ENCODE results near the gene NRIP1.
A peak's percentile ranks its signal among the peaks of the same experiment; 100 is the strongest.

The NRIP1 gene

DNA sequence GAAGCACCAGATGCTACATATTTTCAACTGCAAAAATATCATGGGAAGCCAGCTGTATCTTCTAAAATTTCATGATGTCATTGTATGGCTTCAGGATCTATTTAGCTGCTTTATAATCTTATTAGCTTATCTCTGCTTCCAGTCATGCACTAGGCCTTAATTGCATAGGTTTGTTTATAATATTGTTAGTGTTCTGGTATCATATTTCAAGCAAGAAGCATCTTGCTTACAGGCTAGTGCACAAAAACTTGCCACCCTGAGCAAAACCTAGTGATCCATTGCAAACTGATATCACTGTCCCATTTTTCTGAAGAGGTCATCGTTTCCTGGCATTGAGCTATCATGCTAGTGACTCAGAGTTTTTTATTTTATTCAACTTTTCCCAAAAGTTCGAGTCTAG lies 15.7 kb upstream of the NRIP1 start:
- Mint-ChIP-seq H3K4me3 (no peak overlapping the region), H3K9me3 (peaks cover 0 to 5% of the 10 kb centered on the region in 2 donors), H3K4me1 (no peaks in the 10 kb centered on the region), H3K27me3 (no peaks in the 10 kb centered on the region), H3K27ac (no peak overlapping the region)
- DNase-seq: no peak
- no peak for ATAC-seq

DNA sequence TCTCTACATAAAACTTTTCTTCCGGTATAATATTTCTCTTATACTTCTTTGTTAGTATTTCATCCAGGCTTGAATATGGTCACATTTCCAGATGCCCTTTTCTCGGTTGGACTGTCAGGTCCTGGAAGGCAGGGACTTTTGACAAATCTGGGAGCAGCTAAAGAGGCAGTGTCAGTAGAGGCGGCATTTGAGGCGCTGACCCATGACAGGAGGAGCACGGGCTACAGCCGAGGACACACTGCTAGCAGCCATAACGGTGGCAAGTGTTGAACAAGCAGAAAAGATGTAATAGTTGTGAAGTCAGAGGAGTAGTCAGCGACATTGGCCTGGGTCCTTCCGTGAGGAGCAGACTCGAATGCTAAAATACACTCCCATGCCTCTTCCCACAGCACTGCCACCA lies 14.5 kb upstream of the NRIP1 start:
- no peaks in the 10 kb centered on the region for H3K27me3 Mint-ChIP-seq
- H3K4me3 Mint-ChIP-seq: no peak overlapping the region
- H3K27ac Mint-ChIP-seq: no peak overlapping the region
- ATAC-seq (no peak), DNase-seq (no peak)
- H3K9me3 Mint-ChIP-seq: peaks cover 0 to 5% of the 10 kb centered on the region in 2 donors
- H3K4me1 Mint-ChIP-seq: no peaks in the 10 kb centered on the region

DNA sequence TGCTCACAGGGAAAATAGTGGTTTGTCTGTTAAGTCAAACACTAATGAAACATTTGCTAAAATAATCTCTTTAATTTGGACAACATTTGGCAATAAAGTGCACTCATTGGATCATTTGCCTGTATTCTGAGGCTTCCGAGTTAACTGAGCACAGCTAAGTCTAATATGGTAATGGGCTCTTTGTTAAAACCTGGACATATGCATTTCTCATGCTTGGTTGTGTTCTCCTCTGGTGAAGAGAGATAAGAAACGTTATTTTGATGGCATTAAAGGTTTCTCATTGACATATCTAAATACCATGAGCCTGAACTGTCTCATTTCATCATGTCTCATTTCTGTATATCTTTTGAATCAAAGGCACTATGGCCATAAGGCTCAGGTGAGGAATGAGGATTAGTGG lies 13.4 kb upstream of the NRIP1 start:
- ATAC-seq: no peak
- DNase-seq: no peak
- no peak overlapping the region for H3K4me3 Mint-ChIP-seq
- no peaks in the 10 kb centered on the region for H3K27me3 Mint-ChIP-seq
- H3K4me1 Mint-ChIP-seq: no peaks in the 10 kb centered on the region
- H3K9me3 Mint-ChIP-seq: peaks cover 0 to 5% of the 10 kb centered on the region in 2 donors
- H3K27ac Mint-ChIP-seq: no peak overlapping the region

DNA sequence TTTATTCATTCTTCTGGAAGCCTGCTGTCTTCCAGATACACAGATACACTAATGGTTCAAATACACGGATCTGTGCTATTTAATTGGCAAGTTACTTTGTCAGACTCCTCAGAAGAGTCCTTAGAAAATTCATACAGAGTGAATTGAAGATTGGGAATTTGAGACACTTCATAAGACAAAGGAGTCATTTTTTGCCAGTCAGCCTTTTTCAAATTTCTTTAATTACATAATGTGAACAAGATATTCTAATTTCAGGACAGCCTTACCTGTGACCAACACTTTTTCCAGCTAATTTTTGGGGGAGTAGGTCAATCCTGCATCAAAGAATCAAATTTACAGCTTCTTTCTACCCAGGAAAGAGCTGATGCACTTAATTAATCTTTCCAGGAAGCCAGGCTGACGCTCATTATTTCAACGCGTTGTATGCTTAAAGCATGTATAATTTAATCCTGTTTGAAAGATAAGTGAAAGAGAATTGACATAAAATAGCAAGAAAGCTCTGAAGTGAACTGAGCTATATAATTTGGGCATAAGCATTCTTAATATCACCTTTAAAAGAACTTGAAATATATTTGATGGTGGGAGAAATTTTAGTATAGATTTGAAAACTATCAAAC lies 12.8 kb upstream of the NRIP1 start:
- DNase-seq: no peak
- Mint-ChIP-seq H3K9me3 (peaks cover 0 to 5% of the 10 kb centered on the region in 2 donors), H3K27ac (no peak overlapping the region), H3K27me3 (no peaks in the 10 kb centered on the region), H3K4me1 (no peaks in the 10 kb centered on the region), H3K4me3 (no peak overlapping the region)
- ATAC-seq: no peak

DNA sequence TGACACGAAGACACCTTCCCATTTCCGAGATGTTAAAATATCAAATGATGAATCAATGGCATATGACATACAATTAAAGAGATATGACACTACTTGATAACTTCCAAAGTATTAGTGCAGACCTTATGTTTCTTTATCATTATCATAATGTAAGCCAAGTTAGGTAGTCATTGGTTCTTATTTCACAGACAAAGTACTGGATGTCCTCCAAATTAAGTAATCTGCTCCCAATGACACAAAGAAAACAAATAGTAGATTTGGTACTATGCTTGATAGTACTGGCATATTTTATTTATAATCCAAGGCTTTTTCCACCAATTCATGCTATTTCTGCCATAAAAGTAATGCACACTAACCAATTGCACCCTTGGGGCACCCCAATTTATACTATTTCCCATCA lies 11.9 kb upstream of the NRIP1 start:
- Mint-ChIP-seq H3K4me3 (no peak overlapping the region), H3K27ac (no peak overlapping the region), H3K9me3 (peaks cover 0 to 5% of the 10 kb centered on the region in 2 donors), H3K27me3 (no peaks in the 10 kb centered on the region), H3K4me1 (no peaks in the 10 kb centered on the region)
- DNase-seq (no peak), ATAC-seq (no peak)

DNA sequence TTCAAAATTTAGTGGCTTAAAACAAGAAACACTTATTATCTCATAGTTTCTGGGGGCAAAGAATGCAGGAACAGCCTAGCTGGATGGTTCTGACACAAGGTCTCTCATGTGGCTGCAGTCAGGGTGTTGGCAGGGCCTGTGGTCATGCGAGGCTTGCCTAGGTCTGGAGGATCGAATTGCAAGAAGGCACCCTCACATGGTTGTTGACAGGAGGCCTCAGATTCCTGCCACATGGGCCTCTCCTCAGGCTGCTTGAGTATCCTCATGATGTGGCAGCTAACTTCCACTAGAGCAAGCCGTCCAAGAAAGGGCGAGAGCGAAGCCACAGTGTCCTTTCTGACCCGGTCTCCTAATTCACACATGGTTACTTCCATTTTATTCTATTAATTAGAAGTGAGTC lies 6.2 kb upstream of the NRIP1 start:
- H3K4me1 Mint-ChIP-seq: peaks cover 3% of the 10 kb centered on the region
- H3K27me3 Mint-ChIP-seq: no peaks in the 10 kb centered on the region
- no peak overlapping the region for H3K4me3 Mint-ChIP-seq
- no peak overlapping the region for H3K27ac Mint-ChIP-seq
- no peak for ATAC-seq
- no peak for DNase-seq
- no peaks in the 10 kb centered on the region for H3K9me3 Mint-ChIP-seq

DNA sequence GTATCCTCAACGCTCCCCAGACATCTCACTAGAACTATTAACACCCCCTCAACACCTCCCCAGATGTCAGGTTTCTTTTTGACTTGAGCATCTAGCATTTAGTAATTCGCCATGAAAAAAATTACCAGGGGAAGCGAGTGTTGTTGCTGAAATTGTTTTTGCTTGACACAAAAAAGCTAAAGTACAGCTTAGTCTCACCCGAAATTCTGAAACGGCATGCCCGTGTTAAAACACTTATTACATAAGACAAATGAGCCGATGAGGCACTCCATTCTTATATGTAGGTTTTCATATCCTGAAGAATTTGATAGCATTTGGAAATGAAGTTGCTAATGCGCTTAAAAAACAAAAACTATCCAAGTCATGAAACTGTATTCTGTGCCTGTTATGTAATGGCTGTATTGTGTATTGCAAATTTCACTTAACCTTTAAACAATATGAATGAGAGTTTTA lies 1.3 kb upstream of the NRIP1 start:
- peak overlapping the region; percentile 92 to 95 for H3K4me3 Mint-ChIP-seq
- peaks cover 23% of the 10 kb centered on the region for H3K4me1 Mint-ChIP-seq
- H3K27me3 Mint-ChIP-seq: no peaks in the 10 kb centered on the region
- peak overlapping the region; percentile 98 to 99 for H3K27ac Mint-ChIP-seq
- DNase-seq (no peak), ATAC-seq (no peak)
- no peaks in the 10 kb centered on the region for H3K9me3 Mint-ChIP-seq

DNA sequence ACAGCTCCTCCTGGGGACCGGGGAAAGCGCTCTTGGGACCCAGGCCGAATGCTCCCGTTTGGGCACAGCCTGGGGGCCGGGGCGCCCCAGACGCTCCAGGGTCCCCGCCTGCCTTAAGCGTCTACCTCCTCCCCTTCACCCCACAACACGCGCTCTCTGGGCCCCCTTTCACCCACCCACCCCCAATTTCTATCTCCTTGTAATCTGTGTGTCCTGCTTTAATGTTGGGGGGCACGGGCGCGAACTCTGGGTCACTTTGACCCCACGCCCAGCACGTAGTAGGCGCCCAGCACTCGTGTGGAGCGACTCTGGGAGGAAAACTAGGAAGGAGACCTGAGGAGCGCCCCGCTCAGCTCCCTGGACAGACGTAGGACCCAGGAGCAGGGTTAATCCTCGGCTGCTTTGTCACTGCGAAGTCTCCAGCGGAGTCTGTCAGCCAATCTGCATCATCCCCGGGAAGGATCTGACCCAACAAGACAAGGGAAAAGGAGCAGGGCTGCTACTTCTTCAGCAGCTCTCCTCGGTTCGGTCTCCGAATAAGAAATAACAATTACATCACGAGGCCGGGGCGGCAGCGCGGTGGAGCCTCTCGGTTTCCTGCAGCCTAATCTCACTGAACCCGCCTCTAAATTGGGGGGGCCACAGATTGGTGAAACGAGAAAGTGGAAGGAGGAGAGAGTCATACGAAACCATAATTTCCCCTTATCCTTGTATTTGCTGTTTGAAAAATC lies 757 bp upstream of the NRIP1 start:
- peak; percentile 67 to 78 for DNase-seq
- peaks cover 29% of the 10 kb centered on the region for H3K4me1 Mint-ChIP-seq
- no peaks in the 10 kb centered on the region for H3K9me3 Mint-ChIP-seq
- peak overlapping the region; percentile 92 to 95 for H3K4me3 Mint-ChIP-seq
- peak; percentile 44 for ATAC-seq
- peak overlapping the region; percentile 98 to 99 for H3K27ac Mint-ChIP-seq
- H3K27me3 Mint-ChIP-seq: no peaks in the 10 kb centered on the region

DNA sequence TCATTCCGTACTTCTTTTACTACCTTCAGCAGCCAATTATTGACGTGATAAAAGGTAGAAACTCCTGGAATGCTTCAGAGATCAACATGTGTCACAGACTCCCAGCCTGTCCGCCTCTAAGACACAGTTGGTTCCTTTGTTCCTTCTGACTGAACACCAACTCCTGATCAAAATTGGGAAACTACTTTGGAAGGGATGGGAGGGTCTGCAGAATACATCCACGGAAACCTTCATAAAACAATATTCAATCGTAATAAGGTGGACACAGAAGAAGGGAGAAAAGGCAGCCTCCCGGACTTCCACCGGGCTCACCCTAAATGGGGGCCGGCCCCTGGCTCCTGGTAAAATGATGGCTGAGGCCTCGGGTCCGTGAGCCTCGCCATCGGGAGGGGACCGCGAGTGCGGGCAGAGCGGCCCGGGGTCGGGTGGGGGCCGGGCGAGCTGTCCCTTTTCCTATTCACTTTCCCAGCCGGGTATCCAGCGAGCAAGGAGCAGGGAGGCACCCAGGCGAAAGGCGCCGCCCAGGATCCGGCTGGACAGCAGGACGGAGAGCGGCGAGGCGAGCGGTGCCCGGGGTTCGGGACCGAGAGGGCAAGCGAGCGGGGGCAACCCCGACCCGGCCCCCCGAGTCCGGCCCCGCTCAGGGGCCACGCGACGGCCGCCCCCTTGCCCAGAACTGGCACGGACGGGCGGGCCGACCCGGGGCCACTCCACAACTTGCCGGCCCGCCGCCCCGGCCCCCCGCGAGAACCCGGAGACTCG lies 805 bp downstream of the NRIP1 start:
- peak in 1 of 2 donors; percentile 36 for DNase-seq

DNA sequence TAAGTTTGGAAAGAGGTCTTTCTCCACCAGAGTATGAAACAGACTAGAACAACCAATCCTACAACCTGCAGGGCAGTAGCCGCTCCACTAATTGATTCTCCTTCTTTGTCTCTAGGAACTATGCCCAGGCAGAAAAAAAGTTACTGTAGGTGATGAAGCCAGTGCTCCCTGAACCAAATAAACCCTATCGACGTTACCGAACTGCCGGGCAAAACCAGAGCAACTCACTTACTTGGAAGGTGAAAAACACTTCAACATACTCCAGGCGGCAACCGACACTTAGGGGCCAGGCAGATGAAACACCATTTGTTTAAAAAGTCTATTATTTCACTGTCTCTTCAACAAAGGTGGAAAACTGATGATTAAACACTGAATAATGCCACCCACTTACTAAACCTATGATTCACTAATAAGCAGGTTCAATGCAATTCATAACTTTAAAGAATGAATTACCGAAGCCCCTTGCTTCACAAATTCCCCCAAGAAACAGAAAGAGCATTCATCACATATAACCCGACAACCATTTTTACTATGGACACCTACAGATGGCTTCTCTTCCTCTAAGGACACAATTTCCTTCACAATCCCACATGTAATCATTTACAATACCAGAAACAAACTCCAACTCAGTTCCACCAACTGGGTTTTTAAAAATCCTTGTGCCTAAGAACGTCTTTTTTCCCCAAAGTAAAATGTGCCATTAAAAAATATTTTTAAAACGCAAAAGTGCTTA lies 1.6 kb downstream of the NRIP1 start:
- Mint-ChIP-seq H3K4me1 (peaks cover 47% of the 10 kb centered on the region), H3K9me3 (no peaks in the 10 kb centered on the region), H3K27ac (peak overlapping the region; percentile 90 to 96), H3K27me3 (no peaks in the 10 kb centered on the region), H3K4me3 (peak overlapping the region; percentile 85 to 91)
- DNase-seq (peak; percentile 16 to 35), ATAC-seq (no peak)

More for the DNA sequence above, 805 bp downstream of the NRIP1 start:
- H3K4me1 Mint-ChIP-seq: peaks cover 39% of the 10 kb centered on the region
- H3K9me3 Mint-ChIP-seq: no peaks in the 10 kb centered on the region
- no peaks in the 10 kb centered on the region for H3K27me3 Mint-ChIP-seq
- H3K27ac Mint-ChIP-seq: peak overlapping the region; percentile 90 to 96
- H3K4me3 Mint-ChIP-seq: peak overlapping the region; percentile 85 to 91
- peak; percentile 11 for ATAC-seq

DNA sequence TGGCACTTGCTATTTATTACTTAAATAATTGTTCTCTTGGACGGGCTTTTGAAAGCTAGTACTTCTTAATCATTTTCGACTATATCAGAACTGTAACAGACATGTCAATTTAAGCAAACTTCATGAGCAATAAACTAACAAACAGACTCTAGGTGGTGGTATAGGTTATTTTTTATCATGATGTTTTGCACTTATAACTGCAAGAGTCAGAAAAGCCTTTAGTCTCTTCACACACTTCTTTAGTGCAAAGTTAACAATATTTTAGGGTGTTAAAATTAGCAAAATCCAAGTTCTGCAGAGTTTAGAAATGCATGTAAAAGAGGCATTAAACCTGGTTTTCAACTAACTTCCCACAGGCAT lies 2.2 kb downstream of the NRIP1 start:
- H3K27me3 Mint-ChIP-seq: no peaks in the 10 kb centered on the region
- DNase-seq: no peak

DNA sequence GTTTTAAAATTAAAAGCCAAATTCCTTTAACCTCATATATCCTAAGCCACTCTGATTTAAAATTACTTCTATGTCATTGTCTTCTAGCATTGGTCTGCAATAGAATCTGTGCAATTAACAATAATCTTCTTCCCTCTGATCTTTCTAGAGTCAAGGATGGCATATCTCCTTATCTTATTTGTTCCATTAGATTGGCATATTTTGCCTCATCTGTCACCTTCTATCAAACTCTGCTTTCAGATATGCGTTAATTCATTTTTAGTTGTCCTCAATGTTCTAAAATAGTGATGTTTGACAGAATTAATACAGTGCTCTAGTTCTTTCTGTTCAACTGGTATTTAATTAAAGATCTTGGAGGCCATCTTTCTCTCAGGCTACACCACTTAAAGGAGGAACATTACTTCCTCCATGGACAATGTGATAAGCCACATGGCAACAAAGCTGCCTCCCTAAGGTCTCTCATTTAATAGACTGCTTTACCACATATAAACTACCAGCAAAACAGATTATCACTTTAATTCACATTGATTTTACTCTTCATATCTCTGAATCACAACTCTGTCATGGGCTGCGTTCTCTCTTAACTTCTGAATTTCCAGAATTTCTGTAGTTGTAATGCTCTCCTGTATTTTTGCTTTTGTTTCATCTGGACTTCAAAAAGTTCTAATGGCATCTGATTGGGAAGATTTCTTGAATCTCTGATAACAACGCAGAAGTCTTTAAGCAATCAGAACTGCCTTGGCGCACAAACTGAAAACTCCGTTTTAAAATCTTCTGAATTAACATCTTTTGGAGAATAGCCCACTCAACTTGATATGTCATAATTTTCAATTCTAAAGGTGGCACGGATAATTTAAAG lies 2.8 kb downstream of the NRIP1 start:
- H3K4me3 Mint-ChIP-seq: peak overlapping the region; percentile 85 to 91
- no peaks in the 10 kb centered on the region for H3K9me3 Mint-ChIP-seq
- ATAC-seq (no peak), DNase-seq (no peak)
- H3K27me3 Mint-ChIP-seq: no peaks in the 10 kb centered on the region
- H3K4me1 Mint-ChIP-seq: peaks cover 57% of the 10 kb centered on the region
- H3K27ac Mint-ChIP-seq: peak overlapping the region in 1 of 2 donors; percentile 78

More for the DNA sequence above, 2.2 kb downstream of the NRIP1 start:
- H3K4me1 Mint-ChIP-seq: peaks cover 53% of the 10 kb centered on the region
- H3K27ac Mint-ChIP-seq: peak overlapping the region; percentile 79 to 90
- no peak for ATAC-seq
- H3K9me3 Mint-ChIP-seq: no peaks in the 10 kb centered on the region
- peak overlapping the region; percentile 85 to 91 for H3K4me3 Mint-ChIP-seq

DNA sequence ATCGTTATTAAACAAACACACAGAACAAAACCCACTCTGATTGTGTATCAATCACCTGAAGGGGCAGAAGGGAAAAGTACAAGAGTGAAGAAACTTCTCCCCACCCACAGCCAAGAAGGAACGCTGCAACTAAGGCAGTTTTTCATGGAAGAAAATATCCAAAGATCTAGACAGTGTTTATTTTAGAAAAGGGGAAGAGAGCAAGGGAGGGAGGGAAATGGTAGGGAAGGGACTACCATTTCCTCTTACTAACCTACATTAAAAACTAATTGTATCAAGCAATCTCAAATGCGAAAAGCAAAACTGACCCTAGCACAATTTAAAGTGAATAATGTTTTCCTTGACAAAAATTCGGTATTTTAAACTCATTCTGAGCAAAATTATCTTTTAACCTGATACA lies 3.5 kb downstream of the NRIP1 start:
- Mint-ChIP-seq H3K4me1 (peaks cover 64% of the 10 kb centered on the region), H3K9me3 (no peaks in the 10 kb centered on the region), H3K4me3 (peak overlapping the region; percentile 85 to 91), H3K27ac (peak overlapping the region in 1 of 2 donors; percentile 2), H3K27me3 (no peaks in the 10 kb centered on the region)
- ATAC-seq: no peak
- no peak for DNase-seq

DNA sequence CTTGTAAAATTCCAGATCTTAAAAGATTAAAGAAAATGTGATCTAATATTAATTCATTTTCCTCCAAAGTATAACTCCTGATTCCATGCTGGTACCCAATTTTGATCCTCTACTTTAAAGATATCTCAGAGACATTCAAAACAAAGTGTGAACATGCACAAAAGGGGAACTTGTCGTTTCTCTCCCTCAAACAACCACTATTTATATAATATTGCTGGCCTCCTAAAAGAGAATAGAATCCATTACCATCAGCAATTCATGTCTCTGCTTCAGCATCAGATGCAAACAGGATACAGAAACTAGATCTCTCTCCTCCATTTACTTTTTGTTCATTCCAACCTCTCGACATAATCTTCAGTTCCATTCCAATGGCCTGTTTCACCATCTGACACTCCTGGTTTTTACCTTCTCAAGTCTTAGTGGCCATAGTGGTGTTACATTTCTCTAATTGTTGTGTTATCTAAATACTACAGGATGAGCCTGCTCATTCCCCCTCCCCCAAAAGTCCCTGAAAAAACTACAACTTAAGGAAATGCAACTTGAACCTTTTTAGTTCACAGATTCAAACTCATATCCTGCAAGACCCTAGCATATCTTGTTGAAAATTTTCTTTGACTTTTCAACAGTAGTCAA lies 4.1 kb downstream of the NRIP1 start:
- H3K4me3 Mint-ChIP-seq: peak overlapping the region; percentile 41 to 85
- no peak for ATAC-seq
- H3K27ac Mint-ChIP-seq: peak overlapping the region in 1 of 2 donors; percentile 42
- H3K9me3 Mint-ChIP-seq: no peaks in the 10 kb centered on the region
- no peaks in the 10 kb centered on the region for H3K27me3 Mint-ChIP-seq
- H3K4me1 Mint-ChIP-seq: peaks cover 64% of the 10 kb centered on the region
- no peak for DNase-seq

Data from stimulated activated naive CD8-positive, alpha-beta T cell treated with anti-CD3 and anti-CD28 coated beads, Interleukin-15, amount 100 ng/mL, for 72 hours (primary cell).